GM19035 (cell line): Measurements from ENCODE around the gene ARRDC1.

Experiments used
- ATAC-seq: cut with Tn5 transposase; IDR thresholded peaks from one replicate; pipeline ENCODE4 v1.9.1; 2021; ENCODE audit not compliant: unreplicated experiment

Gene ARRDC1

DNA sequence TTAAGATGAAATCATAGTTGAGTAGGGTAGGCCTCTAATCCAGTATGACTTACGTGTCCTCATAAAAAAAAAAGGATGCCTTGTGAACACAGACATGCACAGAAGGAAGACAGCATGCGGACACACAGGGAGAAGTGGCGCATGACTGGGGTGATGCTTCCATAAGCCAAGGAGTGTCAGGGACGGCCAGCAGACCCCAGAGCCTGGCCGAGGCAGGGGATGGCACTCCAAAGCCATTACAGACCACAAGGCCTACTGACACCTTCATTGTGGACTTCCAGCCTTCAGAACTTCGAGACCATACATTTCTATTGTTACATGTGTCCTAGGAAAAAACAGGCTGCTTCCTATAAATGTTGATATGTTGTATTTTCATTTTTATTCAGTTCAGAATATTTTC, 33.2 kb downstream of the ARRDC1 start:
- ATAC-seq = no peak

DNA sequence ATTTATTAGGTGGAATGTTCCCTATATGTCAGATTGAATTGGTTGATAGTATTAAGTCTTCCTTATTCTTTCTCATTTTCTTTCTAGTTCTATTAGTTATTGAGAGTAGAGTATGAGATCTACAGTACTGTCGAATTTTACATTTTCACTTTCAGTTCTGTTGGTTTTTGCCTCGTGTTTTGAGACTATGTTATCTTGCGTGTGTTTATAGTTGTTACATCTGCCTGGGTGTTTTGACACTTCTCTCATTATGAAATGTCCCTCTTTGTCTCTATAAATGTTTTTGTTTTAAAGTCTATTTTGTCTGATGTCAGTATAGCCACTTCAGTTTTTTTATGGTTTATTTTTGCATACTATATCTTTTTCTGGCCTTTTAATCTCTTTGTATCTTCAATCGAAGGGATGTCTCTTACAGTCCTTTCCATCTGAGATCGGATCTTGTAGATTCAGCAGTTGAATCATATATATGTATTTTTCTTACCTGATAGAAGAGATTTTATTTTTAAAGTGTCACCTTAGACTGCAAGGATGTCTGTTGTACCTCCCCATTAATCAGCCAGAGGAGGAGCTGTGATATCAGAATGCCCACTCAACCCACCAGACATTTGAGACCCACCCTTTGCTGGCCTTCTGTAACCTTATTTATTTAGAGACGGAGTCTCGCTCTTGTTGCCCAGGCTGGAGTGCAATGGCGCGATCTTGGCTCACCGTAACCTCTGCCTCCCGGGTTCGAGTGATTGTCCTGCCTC, 34.0 kb downstream of the ARRDC1 start:
- ATAC-seq = no peak

DNA sequence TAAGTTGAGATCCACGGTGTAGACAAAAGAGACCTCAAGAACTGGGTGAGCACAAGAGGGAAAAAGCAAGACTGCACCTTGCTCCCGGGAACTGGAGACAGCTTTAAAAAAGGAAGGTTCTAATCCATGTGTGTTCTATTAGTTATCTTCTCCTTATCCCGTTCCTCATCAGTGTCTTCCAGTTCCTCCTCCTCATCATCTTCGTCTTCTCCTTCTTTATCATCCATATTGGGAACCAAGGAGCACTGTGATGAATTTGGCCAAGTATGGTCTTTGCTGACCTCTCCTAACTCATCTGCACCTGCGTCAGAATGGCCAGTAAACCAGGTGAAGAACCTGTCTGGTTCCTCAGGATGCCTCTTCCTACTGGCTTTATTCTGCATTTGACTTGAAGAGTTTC, 35.4 kb downstream of the ARRDC1 start:
- no peak for ATAC-seq

DNA sequence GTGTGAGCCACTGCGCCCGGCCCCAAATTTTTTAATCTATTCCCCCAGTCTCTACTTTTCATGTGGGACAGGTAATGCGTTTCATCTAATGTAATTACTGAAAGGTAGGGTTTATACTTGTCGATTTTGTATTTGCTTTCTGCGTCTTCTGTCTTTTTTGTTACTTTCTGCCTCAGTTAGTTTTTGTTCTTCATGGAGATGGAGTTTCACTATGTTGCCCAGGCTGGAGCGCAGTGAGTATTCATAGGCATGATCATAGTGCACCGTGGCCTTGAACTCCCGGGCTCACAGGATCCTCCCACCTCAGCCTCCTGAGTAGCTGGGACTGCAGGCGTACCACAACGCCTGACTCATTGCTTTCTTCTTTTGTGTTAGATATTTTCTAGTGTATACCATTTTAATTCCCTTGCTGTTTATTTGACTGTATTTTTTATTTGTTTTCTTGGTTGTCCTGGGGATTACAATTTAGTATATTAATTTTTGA, 36.7 kb downstream of the ARRDC1 start:
- no peak for ATAC-seq

DNA sequence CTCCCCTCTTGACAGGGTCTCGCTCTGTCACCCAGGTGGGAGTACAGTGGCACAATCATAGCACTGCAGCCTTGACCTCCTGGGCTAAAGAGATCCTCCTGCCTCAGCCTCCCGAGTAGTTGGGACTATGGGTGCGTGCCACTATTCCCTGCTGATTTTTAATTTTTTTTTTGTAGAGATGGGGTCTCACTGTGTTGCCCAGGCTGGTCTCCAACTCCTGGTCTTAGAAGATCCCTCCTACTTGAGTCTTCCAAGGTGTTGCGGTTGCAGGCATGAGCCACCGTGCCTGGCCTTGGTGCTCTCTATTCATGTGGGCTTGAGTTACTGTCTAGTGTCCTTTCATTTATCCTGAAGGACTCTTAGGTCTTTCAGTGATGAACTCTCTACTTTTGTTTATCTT, 37.4 kb downstream of the ARRDC1 start:
- ATAC-seq = no peak

DNA sequence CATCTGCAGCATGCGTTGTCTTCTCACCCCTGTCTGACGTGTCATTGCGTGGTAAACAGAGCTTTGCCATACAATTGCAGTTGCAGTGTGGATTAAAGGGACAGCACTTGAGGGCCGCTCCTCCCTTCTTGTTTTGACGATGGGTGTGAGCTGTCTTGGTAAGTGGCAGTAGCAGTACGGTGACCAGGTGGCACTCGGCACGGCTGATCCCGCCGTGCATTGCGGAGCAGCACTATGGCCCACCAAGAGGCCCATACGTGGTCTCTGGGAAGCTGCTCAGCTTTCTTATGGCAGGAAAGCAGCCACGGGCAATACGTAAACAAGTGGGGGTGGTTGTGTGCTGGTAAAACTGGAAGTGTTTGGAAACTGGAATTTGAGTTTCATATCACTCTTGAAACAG, 38.4 kb downstream of the ARRDC1 start:
- ATAC-seq = no peak

DNA sequence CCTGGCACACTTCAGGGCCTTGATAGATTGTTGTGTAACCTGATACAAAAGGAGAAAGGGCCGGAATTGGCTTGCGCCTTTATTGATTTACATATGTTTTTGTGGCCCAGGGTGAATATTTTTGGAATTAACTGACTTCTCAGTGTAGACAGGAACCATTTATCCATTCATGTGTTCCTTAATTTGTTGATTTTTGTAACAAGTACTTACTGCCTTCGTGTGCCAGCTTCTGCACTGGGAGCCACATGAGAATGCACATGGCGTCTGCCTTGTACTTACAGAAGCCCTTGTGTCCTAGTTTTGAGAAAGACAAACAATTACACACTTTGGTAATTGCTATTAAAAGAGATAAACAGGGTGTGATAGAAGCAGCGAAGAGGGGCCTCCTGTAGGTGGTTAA, 39.7 kb downstream of the ARRDC1 start:
- no peak for ATAC-seq

DNA sequence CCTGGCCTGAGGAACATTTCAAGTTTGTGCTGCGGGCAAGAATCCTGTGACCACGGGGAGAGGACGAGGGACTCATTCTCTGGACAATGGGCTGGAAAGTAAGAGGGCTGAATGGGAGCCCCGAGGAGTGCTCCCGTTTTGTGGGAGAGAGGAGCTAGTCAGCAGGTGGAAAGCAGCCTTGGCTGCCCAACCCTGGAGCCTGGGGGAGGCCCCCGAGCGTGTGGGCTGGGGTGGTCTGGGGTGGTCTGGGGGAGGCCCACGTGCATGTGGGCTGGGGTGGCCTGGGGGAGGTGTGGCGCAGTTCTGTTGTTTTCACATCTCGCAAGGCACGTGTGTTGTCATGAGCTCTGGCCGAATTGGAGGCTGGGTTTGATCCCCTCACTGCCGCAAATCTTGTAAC, 40.9 kb downstream of the ARRDC1 start:
- ATAC-seq = no peak

DNA sequence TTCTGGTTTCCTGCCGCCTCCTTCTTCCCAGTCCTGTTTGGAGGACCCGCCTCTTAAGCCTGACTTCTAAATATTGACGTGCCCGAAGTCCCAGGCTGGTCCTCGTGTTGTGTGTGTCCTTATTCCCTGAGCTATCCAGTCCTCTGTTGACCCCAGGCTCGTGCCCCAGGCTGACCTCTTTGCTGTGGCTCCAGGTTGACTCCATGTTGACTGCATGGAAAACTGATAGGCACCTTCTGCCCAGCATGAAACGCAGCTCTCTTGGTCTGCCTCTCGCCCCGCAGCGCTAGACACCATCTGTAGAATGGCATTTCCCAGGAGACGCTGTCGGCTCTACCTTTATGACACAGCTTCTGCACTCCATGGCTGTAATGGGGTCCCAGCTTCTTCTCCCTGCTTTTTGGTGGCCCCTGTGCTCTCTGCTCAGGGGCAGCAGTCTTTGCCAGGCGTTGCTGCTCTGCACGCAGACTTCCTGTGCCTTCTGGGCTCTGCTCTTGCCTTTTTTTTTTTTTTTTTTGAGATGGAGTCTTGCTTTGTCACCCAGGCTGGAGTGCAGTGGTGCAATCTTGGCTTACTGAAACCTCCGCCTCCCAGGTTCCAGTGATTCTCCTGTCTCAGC, 41.7 kb downstream of the ARRDC1 start:
- no peak for ATAC-seq

DNA sequence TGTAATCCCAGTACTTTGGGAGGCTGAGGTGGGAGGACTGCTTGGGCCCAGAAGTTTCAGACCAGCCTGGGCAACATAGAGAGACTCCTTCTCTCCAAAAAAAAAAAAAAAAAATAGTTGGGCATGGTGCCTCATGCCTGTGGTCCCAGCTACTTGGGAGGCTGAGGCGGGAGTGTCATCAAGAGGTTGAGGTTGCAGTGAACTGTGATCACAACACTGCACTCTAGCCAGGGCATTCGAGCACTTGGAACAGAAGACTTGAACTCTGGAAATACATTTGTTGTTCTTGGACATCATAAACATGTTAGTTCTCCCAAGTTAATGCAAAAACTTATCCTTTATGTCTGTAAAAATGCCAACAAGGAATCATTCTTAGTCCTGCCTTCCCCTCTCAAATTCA, 42.9 kb downstream of the ARRDC1 start:
- ATAC-seq = no peak

DNA sequence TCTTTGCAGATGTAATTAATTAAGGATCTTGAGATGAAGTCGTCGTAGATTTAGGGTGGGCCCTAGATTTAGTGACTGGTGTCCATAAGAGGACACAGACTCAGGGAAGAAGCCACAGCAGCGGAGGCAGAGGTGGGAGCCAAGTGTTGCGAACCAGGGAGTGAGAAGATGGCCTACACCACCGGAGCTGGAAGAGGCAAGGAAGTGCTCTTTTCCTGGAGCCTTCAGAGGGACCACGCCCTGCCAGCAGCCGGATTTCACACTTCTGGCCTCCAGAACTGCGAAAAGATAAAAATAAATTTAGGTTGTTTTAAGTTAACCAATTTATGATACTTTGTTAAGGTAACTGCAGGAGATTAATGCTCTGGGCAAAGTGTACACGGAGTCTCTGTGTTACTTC, 44.1 kb downstream of the ARRDC1 start:
- no peak for ATAC-seq

DNA sequence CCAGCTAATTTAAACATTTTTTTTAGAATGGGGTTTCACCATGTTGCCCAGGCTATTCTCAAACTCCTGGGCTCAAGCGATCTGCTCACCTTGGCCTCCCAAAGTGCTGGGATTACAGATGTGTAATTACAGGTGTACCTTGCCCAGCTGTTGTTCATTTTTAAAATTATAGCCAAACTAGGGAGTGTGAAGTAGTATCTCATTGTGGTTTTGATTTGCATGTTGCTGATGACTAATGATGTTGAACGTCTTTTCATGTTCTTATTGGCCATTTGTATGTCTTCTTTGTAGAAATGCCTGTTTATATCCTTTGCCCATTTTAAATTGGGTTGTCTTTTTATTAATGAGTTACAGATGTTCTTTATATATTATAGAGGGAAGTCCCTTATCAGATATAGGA, 44.8 kb downstream of the ARRDC1 start:
- no peak for ATAC-seq

DNA sequence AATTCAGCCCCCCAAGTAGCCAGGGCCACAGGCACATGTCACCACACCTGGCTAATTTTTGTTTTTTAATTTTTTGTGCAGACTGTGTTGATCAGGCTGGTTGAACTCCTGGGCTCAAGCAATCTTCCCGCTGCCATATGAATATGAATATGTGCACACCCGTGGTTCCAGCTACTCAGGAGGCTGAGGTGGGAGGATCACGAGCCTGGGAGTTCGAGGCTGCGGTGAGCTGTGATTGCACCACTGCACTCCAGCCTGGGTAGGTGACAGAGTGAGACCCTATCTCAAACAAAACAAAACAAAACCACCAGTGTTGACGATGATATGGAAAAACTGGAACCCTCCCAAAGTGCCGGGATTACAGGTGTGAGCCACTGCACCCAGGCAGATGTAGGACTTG, 45.3 kb downstream of the ARRDC1 start:
- ATAC-seq = no peak

DNA sequence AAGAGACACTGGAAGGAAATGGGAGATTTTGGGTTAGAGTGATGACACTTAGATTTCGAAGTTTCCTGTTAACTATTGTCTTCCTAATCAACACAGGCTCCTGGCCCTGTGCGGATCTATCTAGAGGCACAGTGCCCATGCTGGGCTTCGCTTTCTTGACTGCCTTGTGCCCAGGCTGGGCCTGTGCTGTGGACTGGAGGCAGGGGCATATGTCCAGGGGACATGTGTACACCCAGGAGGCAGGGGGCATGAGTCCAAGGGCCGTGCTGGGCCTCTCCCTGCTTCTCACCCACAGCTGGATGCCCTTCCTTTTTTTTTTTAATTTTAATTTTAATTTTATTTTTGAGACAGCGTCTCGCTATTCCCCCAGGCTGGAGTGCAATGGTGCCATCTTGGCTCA, 50.9 kb downstream of the ARRDC1 start:
- no peak for ATAC-seq

DNA sequence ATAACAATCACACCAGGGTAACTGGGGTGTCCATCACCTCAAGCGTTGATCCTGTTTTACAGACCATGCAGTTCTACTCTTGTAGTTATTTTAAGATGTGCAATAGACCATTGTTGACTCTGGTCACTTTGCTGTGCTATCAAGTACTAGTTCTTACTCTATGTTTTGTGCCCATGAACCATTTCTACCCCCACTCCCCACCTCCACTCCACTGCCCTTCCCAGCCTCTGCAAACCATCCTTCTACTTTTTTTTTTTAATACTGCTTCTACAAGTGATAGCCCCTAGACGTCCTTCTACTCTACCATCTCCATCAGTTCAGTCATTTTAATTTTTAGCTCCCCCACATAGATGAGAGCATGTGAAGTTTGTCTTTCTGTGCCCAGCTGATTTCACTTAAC, 52.1 kb downstream of the ARRDC1 start:
- ATAC-seq = no peak

DNA sequence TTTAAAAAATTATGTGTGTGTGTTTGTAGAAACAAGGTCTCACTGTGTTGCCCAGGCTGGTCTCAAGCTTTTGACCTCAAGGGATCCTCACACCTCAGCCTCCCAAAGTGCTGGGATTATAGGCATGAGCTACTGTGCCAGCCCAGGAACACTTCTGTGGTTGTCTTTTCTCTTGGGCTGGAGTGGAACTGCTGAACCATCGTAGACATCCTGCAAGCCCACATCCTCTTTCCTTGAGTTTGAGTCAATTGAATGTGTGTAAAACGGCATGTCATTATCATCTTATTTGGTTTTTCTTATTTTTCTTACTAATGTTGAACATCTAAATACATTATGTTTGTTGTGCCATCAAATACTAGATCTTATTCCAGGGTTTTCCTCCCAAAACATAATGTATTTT, 53.3 kb downstream of the ARRDC1 start:
- no peak for ATAC-seq

DNA sequence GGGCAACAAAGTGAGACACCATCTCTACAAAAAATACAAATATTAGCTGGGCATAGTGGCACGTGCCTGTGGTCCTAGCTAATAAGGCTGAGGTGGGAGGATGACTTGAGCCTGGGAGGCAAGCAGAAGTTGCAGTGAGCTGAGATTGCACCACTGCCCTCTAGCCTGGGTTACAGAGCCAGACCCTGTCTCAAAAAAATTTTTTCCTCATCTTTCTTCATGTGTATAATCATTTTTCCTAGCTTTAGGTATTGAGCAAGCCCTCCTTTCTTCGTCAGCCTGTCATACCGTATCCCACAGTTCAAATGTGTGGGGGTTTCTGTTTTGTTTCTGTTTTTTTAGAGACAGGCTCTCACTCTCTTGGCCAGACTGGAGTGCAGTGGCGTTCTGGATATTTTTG, 54.7 kb downstream of the ARRDC1 start:
- ATAC-seq = no peak

DNA sequence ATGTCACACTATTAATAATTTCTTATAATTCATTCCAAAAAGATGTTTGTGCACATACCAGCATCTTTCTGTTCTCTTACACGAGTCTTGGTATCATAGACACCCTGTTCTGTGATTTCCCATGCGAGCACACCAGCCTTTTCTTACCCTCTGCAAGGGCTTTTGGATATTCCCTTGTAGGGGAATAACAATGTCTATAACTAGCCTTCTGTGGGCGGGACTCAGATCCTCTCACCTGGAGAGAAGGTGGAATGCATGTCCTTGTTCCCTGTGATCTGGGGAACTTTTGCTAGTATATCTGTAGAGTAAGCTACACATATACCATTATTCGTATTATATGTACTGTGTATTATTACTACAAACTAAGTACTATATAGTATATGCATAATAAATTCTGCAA, 58.1 kb downstream of the ARRDC1 start:
- no peak for ATAC-seq

DNA sequence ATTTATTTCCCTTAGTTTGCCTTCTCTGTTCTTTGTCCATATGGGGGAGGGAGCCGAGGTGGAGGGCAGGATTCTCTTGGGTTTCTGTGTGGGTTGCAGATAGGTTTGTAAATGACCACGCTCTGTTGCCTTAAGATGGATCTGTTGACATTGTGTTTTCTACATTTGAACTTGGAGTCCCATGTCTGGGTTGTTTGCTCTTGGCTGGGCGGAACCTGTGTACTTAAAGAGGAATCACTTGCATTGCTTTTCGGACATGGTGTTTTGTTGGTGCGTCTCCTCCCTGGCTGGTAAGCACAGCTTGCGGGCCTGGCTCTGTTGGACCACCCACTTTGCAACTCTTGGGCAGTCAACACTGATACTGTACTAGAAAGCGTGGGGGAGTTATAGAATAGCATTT, 59.2 kb downstream of the ARRDC1 start:
- no peak for ATAC-seq
